GM12872 (cell line): ENCODE results near the gene TRPM4.

Experiments used
- TF ChIP-seq, protein P1 (sequence below): IDR thresholded peaks from 3 replicates; pipeline ENCODE4 v1.5.1; 2011; ENCODE audit warnings: low read depth, mild to moderate bottlenecking, low read length, moderate library complexity; ENCODE audit not compliant: insufficient read depth

TRPM4 gene

DNA sequence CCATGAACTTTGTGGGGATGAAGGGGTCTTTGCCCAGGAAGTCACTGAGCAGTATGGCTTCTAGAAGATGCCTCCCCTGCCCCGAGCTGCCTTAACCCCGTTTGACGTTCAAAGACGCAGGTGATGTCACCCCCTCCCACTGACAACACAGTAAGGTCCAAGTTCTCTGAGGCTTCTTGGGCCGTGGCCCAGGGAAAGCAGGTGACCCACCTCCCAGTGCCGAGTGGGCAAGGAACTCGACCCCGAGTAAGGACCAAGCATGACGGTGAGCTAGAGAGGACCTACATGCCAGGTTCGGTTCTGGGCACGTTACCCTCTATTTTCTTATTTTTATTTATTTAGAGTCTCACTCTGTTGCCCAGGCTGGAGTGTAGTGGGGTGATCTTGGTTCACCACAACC is 86.1 kb downstream of the TRPM4 start:
- TF ChIP-seq, protein P1, sequence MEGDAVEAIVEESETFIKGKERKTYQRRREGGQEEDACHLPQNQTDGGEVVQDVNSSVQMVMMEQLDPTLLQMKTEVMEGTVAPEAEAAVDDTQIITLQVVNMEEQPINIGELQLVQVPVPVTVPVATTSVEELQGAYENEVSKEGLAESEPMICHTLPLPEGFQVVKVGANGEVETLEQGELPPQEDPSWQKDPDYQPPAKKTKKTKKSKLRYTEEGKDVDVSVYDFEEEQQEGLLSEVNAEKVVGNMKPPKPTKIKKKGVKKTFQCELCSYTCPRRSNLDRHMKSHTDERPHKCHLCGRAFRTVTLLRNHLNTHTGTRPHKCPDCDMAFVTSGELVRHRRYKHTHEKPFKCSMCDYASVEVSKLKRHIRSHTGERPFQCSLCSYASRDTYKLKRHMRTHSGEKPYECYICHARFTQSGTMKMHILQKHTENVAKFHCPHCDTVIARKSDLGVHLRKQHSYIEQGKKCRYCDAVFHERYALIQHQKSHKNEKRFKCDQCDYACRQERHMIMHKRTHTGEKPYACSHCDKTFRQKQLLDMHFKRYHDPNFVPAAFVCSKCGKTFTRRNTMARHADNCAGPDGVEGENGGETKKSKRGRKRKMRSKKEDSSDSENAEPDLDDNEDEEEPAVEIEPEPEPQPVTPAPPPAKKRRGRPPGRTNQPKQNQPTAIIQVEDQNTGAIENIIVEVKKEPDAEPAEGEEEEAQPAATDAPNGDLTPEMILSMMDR = no peak

DNA sequence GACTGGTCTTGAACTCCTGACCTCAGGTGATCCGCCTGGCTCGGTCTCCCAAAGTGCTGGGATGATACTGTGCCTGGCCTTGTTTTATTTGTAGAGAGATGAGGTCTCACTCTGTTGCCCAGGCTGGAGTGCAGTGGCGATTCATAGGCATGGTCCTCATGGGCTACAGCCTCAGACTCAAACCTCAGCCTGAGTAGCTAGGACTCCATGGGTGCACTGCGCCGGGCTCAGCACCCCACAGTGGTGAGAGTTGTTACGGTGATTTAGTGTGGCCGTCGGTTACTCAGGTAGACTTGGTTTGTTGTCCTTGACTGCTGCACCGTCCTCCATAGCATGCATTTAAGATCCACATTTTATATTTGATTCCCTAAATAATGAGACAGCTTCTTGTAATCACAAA is 86.7 kb downstream of the TRPM4 start:
- TF ChIP-seq, protein P1 = no peak

- TF ChIP-seq, protein P1 = no peak
Observed at GRCh38 chr19:49247676-49248075, 90.1 kb downstream of the TRPM4 start.

GRCh38 chr19:49249933-49250332 is 92.3 kb downstream of the TRPM4 start:
- TF ChIP-seq, protein P1 = no peak

DNA sequence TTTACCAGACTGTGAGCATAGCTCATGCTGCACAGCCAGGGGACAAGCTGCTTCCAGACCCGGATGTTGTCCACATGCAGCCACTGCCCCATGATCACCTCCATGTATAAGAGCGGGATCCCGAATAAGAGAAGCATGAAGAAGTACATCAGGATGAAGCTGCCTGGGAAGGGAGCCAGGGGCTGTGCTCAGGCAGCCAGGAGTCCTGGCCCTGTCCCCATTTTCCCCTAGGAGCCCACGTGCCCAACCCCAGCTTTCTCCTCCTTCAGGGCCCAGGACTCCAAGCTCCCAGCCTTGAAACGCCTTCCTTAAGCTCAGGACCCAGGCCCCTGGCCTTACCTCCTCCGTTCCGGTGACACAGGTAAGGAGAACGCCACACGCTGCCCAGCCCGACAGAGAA is 98.1 kb downstream of the TRPM4 start:
- TF ChIP-seq, protein P1 = no peak

DNA sequence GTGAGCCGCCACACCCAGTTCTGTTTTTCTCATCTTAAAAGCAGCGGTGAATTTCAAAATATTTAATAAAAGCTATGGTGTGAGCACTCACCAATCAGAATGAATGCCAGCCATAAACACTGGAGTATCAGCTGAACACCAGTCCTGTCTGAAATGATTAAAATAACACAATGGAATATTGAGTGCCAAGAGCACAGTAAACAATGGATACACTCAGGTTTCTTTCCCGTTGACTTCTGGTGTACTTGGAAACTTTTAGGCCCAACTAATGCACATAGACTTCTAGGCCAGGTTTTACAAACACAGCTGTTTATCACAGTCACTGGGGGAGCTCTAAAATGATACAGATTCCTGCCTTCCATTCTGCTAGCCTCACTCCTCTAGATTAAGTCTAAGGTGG is 99.1 kb downstream of the TRPM4 start:
- TF ChIP-seq, protein P1 = no peak
